C4-2B (cell line): ENCODE measurements around the gene BRINP1.
A peak's percentile ranks its signal among the peaks of the same experiment; 100 is the strongest.

Experiments
- ZFX ChIP-seq: fragments of 450-650 bp; IDR thresholded peaks from 2 replicates; pipeline ENCODE4 v1.6.1; 2017
- TF ChIP-seq, protein P1 (sequence below): fragments of 450-650 bp; conservative IDR thresholded peaks from 2 replicates; pipeline ENCODE4 v1.5.1; 2017; ENCODE audit warnings: mild to moderate bottlenecking

DNA sequence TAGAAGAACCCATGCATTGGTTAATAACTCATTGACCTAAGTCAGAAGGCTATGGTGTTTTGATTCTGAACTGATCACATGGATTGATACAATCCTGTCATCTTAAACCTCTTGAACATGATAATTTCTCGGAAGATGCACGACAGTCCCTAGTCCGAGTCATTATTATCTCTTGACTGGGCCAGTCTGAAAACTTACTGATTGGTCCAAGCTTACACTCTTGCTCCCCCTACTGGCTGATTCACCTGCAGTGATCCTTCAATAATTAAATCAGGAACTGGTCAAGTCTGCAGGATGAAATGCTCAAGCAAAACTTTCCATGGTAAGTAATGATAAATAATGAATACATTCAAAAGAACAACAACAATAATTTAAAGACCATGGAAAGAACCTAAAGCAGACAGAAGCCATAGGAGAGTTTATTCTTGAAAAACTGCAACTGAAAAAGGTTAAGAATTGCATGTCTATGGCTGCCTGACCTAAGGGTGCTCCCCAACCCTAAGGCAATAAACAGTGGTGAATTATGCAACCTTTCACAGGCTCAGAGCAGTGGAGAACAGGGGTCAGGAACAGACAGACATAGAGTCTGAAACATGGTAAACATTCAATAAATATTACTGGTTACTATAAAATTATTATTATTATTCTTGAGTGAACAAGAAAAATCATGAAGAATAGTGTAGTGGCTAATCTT, 79.3 kb downstream of the BRINP1 start:
- TF ChIP-seq, protein P1, sequence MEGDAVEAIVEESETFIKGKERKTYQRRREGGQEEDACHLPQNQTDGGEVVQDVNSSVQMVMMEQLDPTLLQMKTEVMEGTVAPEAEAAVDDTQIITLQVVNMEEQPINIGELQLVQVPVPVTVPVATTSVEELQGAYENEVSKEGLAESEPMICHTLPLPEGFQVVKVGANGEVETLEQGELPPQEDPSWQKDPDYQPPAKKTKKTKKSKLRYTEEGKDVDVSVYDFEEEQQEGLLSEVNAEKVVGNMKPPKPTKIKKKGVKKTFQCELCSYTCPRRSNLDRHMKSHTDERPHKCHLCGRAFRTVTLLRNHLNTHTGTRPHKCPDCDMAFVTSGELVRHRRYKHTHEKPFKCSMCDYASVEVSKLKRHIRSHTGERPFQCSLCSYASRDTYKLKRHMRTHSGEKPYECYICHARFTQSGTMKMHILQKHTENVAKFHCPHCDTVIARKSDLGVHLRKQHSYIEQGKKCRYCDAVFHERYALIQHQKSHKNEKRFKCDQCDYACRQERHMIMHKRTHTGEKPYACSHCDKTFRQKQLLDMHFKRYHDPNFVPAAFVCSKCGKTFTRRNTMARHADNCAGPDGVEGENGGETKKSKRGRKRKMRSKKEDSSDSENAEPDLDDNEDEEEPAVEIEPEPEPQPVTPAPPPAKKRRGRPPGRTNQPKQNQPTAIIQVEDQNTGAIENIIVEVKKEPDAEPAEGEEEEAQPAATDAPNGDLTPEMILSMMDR, result peak; percentile 91
- TF ChIP-seq ZFX, result no peak
